GM23248 (cell line): ENCODE measurements around the gene CACNA1C.

Experiments
- EZH2 ChIP-seq: fragments of 200-600 bp; sonication (generic); IDR thresholded peaks from 2 replicates; pipeline ENCODE4 v1.6.1; 2018; ENCODE audit warnings: antibody characterized with exemption, mild to moderate bottlenecking; ENCODE audit not compliant: insufficient read depth, poor library complexity, severe bottlenecking
- EZH2phosphoT487 ChIP-seq: fragments of 200-600 bp; sonication (generic); IDR thresholded peaks from 2 replicates; pipeline ENCODE4 v1.6.1; 2018; ENCODE audit warnings: antibody characterized with exemption, moderate library complexity, mild to moderate bottlenecking, low read depth; ENCODE audit not compliant: insufficient read depth

DNA sequence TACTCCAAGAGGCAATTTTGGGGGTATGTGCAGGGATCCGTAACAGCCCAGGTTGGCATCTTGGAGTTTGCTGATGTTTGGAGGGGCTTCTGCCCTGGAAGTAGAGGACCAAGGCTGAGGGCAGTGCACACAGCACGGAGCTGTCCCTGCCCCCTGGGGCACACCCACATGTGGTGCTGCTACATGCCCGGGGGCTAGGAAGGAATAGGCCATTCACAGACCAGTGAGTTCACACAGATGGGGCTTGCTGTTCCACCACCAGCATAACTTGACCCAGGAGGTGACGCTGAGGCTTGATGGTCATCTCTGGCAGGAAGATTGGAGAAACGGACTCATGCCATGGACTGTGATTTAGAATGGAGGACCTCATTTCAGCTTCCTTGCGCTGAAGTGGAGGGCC, 510.9 kb downstream of the CACNA1C start:
- TF ChIP-seq EZH2 (no peak), EZH2phosphoT487 (no peak)
